Endothelial cell of umbilical vein (primary cell): ENCODE results near the gene RPL13. TPM values are rescaled to one million over a fixed set of nuclear protein-coding genes. Genes with fewer than 3 reads are reported as not detected.

Experiments used
- BruUV-seq: library from RNA; stranded (reverse); fragments of 400-500 nt; replicated peaks from 2 replicates; lab custom pipeline; 2021; lab: Mats Ljungman, UMichigan
- CTCF ChIA-PET: fragments of 300-600, 350-600 bp; sonication (Branson Sonifier 250); formaldehyde crosslinking; loops from one replicate; lab custom pipeline; 2021; ENCODE audit warnings: antibody characterized with exemption, inconsistent platforms; lab: Charles Lee
- POLR2A ChIA-PET: fragments of 300-600, 350-600 bp; sonication (Branson Sonifier 250); formaldehyde crosslinking; loops from one replicate; lab custom pipeline; 2021; ENCODE audit warnings: antibody characterized with exemption, inconsistent platforms; lab: Charles Lee
- DNase-seq: peaks from one replicate; pipeline ENCODE4 v3.0.0-alpha.2; 2011; ENCODE audit warnings: low read depth, low spot score
- FAIRE-seq: peaks from 2 replicates; lab custom pipeline; 2011; peaks lifted over from hg19 to GRCh38; lab: Jason Lieb, UNC
- H2AFZ ChIP-seq: 2 replicates; pipeline ENCODE4 v1.6.0; 2012; ENCODE audit warnings: low read depth, low read length, control low read depth, inconsistent platforms
- H3K27ac ChIP-seq: 2 replicates; pipeline ENCODE4 v1.5.1; 2011; ENCODE audit warnings: low read depth, mild to moderate bottlenecking, control low read depth, low read length, moderate library complexity; ENCODE audit not compliant: insufficient read depth
- H3K27me3 ChIP-seq, 2 experiments: 2 replicates each; pipeline versions ENCODE4 v1.6.0 to v1.6.1; 2011; ENCODE audit warnings: low read length in 2 of 2, mixed read lengths in 1 of 2; ENCODE audit not compliant: control insufficient read depth in 2 of 2, insufficient read depth in 2 of 2
- H3K36me3 ChIP-seq, 2 experiments: 2 replicates in 1 of 2; 3 replicates in 1 of 2; pipeline ENCODE4 v1.5.1; 2011; ENCODE audit warnings: low read length in 2 of 2, mild to moderate bottlenecking in 1 of 2, moderate library complexity in 1 of 2; ENCODE audit not compliant: control insufficient read depth in 2 of 2, insufficient read depth in 2 of 2; ENCODE audit errors: extremely low read depth in 1 of 2
- H3K4me1 ChIP-seq: 3 replicates; pipeline ENCODE4 v1.5.1; 2011; ENCODE audit warnings: mild to moderate bottlenecking, low read length; ENCODE audit not compliant: control insufficient read depth, insufficient read depth; ENCODE audit errors: extremely low read depth
- H3K4me2 ChIP-seq: 2 replicates; pipeline ENCODE4 v1.6.1; 2011; ENCODE audit warnings: low read length, control low read depth, mixed read lengths; ENCODE audit not compliant: insufficient read depth
- H3K4me3 ChIP-seq, 3 experiments: fragments of 200-600 bp in 1 of 3; sonication (generic), shearing (Covaris generic) in 1 of 3; replicated peaks in 1 of 3; 2 replicates each; pipeline ENCODE4 v1.5.1; 2011 to 2016; ENCODE audit warnings: control low read depth in 3 of 3, low read length in 3 of 3, mild to moderate bottlenecking in 2 of 3, inconsistent platforms in 1 of 3, low read depth in 1 of 3, moderate library complexity in 1 of 3; ENCODE audit not compliant: insufficient read depth in 1 of 3
- H3K79me2 ChIP-seq: 2 replicates; pipeline ENCODE4 v1.6.0; 2012; ENCODE audit warnings: low read length, inconsistent platforms; ENCODE audit not compliant: control insufficient read depth, insufficient read depth
- H3K9ac ChIP-seq: replicated peaks from 2 replicates; pipeline ENCODE3; 2011; ENCODE audit warnings: low read length, control low read depth; ENCODE audit not compliant: insufficient read depth; ENCODE audit errors: extremely low read depth
- H3K9me1 ChIP-seq: replicated peaks from 3 replicates; pipeline ENCODE4 v1.6.0; 2011; ENCODE audit warnings: mild to moderate bottlenecking, low read length; ENCODE audit not compliant: control insufficient read depth, insufficient read depth; ENCODE audit errors: extremely low read depth
- H3K9me3 ChIP-seq: replicated peaks from 2 replicates; pipeline ENCODE4 v1.5.1; 2012; ENCODE audit warnings: low read length, inconsistent platforms; ENCODE audit not compliant: control insufficient read depth, insufficient read depth
- H4K20me1 ChIP-seq: replicated peaks from 2 replicates; pipeline ENCODE3; 2011; ENCODE audit warnings: mild to moderate bottlenecking, low read length; ENCODE audit not compliant: control insufficient read depth, insufficient read depth; ENCODE audit errors: extremely low read depth
- CTCF ChIP-seq, 2 donors: IDR thresholded peaks; 1 replicate in 1 of 2; 2 replicates in 1 of 2; pipeline ENCODE4 v1.5.1; 2011; ENCODE audit warnings: low read length in 2 of 2, mild to moderate bottlenecking in 2 of 2, moderate library complexity in 2 of 2, control low read depth in 1 of 2, inconsistent platforms in 1 of 2, low read depth in 1 of 2; ENCODE audit not compliant: insufficient read depth in 1 of 2; ENCODE audit errors: extremely low read depth in 1 of 2
- EZH2 ChIP-seq: IDR thresholded peaks from 2 replicates; pipeline ENCODE4 v1.6.1; 2012; ENCODE audit warnings: borderline replicate concordance, low read depth, mild to moderate bottlenecking, moderate library complexity, low read length, inconsistent platforms; ENCODE audit not compliant: severe bottlenecking
- FOS ChIP-seq: IDR thresholded peaks from 2 replicates; pipeline ENCODE4 v1.6.1; 2011; ENCODE audit warnings: mild to moderate bottlenecking, low read length, moderate library complexity, borderline replicate concordance; ENCODE audit not compliant: insufficient read depth
- GATA2 ChIP-seq: IDR thresholded peaks from 2 replicates; pipeline ENCODE4 v1.7.0; 2011; ENCODE audit warnings: low read depth, mild to moderate bottlenecking, moderate library complexity, mixed read lengths, low read length; ENCODE audit not compliant: insufficient read length, insufficient read depth
- JUN ChIP-seq: IDR thresholded peaks from 2 replicates; pipeline ENCODE4 v1.6.1; 2011; ENCODE audit warnings: borderline replicate concordance, low read depth; ENCODE audit not compliant: insufficient read length, insufficient read depth
- MAX ChIP-seq: IDR thresholded peaks from 2 replicates; pipeline ENCODE4 v1.6.1; 2011; ENCODE audit not compliant: insufficient read depth, insufficient read length
- MYC ChIP-seq: IDR thresholded peaks from one replicate; pipeline ENCODE4 v1.6.1; 2011; ENCODE audit warnings: mild to moderate bottlenecking, low read depth, low read length
- POLR2A ChIP-seq: IDR thresholded peaks from 2 replicates; pipeline ENCODE4 v1.6.1; 2012; ENCODE audit warnings: low read depth, mild to moderate bottlenecking, control low read depth, low read length
- POLR2AphosphoS5 ChIP-seq: IDR thresholded peaks from 2 replicates; pipeline ENCODE4 v1.6.1; 2012; ENCODE audit warnings: low read depth, mild to moderate bottlenecking, control low read depth, low read length, moderate library complexity; ENCODE audit not compliant: insufficient read depth
- dilution Hi-C: fragments of 300-500 bp; cut with MboI; formaldehyde crosslinking; loops from one replicate; pipeline ENCODE4 v1.15.0; 2019; ENCODE audit warnings: low sequenced_read_pairs; ENCODE audit not compliant: extremely low pct_ligation_motif_present
- intact Hi-C: fragments of 100-400 bp; cut with micrococcal nuclease; formaldehyde crosslinking; loops from one replicate; pipeline ENCODE4 v1.10.0; 2022
- polyA plus RNA-seq, 4 experiments: library from polyadenylated mRNA; depleted of rRNA in 3 of 4; stranded (reverse) in 3 of 4; unstranded in 1 of 4; fragments of >200 nt; gene quantifications; 2 replicates each; pipeline versions ENCODE4 v1.2.1 to v1.2.3, GENCODE V29; 2011 to 2012; ENCODE audit warnings: missing spikeins in 1 of 4
- total RNA-seq: library from RNA; stranded (reverse); gene quantifications from 2 replicates; pipeline ENCODE4 v1.2.3, GENCODE V29; 2021

Gene RPL13
- total and polyA plus RNA-seq, 2 donors (not counting 3 experiments of a cell fraction or from before 2014, with no cell fraction given) = 1,463 to 5,670 TPM

DNA sequence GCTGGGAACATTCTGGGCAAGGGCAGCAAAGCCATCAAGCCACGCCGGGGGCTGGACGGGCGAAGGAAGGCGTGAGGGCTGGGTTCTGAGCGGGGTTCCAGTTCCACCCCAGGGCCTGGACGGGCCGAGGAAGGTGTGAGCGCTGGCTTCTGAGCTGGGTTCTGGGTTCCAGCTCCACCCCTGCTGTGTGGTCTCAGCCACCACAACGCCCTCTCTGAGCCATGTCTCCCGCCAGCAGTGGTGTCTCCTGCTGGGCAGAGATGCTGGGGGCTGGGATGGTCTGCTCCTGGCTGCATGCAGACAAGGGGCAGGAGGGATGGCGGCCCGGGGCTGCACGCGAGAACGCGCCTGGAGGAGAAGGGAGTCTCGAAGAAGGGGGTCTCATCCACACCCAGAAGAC, 11.2 kb downstream of the RPL13 start:
- peaks cover 0 to 1% of the 10 kb centered on the region in 2 experiments for H3K27me3 ChIP-seq
- FAIRE-seq (no peak), DNase-seq (no peak)
- dilution Hi-C loops (no loop called here), intact Hi-C loops (loop anchor here (10.0 kb wide), 1 partner anchor 153 kb away; the partner anchor contains the start of genes VPS9D1 and ZNF276)
- no peaks in the 10 kb centered on the region for H3K9me1 ChIP-seq
- no peak overlapping the region for H2AFZ ChIP-seq
- H3K4me1 ChIP-seq = peaks cover 9% of the 10 kb centered on the region
- ChIA-PET CTCF (no interaction called here), POLR2A (no interaction called here)
- H3K79me2 ChIP-seq = no peaks in the 10 kb centered on the region
- no peaks in the 10 kb centered on the region for H3K36me3 ChIP-seq
- no peaks in the 10 kb centered on the region for H4K20me1 ChIP-seq
- H3K9me3 ChIP-seq = no peaks in the 10 kb centered on the region
- H3K4me3 ChIP-seq = no peak overlapping the region
- no peak overlapping the region for H3K27ac ChIP-seq
- no peak overlapping the region for H3K9ac ChIP-seq
- TF ChIP-seq GATA2 (no peak), CTCF (IDR thresholded peaks at IDR 0.05; ENCODE audit: extremely low read depth in 1 of 2, insufficient read depth in 1 of 2, low read depth in 1 of 2, low read length in 2 of 2) (no peak), MAX (no peak), EZH2 (no peak), JUN (no peak), POLR2AphosphoS5 (no peak), FOS (no peak), POLR2A (no peak), MYC (no peak)
- no peak overlapping the region for H3K4me2 ChIP-seq
- BruUV-seq = no TSS peak
